ENCODE data around the gene TMEM19. TPM values are rescaled to one million over a fixed set of nuclear protein-coding genes. Genes with fewer than 3 reads are reported as not detected.
A peak's percentile ranks its signal among the peaks of the same experiment; 100 is the strongest.

Gene TMEM19
- total and polyA plus RNA-seq, 8 donors, result 23.5 to 35.0 (median 29.7) TPM

DNA sequence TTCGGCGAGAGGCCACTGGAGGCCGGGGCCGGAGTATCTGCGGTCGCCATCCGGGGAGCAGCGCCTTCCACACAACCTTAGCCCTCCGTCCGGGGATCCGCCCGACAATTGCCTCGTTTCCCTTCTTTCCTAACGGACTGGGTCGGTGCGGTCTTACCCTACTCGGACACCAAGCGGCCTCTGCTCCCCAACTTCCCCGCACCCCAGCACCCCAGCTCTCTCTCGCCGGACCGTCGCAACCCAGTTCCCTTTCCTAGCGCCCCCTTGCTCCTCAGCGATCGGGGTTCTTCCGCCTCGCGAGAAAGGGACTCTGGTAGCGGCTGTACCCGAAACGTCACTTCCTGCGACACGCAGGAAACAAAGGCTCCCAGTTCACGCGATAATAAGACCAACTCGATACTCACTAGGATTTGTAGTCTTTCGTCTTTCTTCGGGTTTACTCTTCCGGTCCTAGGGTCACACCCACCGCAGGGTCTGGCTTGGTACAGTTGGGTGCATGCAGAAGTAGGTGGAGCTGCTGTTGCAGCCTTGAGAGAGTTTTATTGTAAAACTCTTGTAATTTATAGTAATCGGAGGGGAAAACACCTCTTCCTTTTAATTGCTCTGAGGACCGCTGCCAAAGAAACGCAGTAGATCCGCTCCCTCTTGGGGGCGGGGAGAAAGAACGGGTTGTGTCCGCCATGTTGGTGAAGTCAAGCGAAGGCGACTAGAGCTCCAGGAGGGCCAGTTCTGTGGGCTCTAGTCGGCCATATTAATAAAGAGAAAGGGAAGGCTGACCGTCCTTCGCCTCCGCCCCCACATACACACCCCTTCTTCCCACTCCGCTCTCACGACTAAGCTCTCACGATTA, 22.1 kb upstream of the TMEM19 start, which contains the start of the genes THAP2 and ZFC3H1:
THAP2 (plus strand) TSS at position 741 of the 850 bp plus-strand sequence. CDS start 209 bp downstream, outside the sequence.
ZFC3H1 (minus strand) TSS at position 288 of the 850 bp plus-strand sequence; CDS start at position 50, 238 bp downstream.
- TF ChIP-seq CTCF (IDR thresholded peaks at IDR 0.05), result peak in 1 of 2 donors; percentile 20
- peaks cover 0 to 14% of the 10 kb centered on the region in 2 donors for H3K36me3 ChIP-seq
- H3K27me3 ChIP-seq, result no peaks in the 10 kb centered on the region
- ATAC-seq, result peak; percentile 91
- intact Hi-C loops (cut with DNase I), result no loop called here
- peak within 1 kb of the TSS; percentile 98 to 99 for H3K27ac ChIP-seq
- peaks cover 11 to 44% of the 10 kb centered on the region in 2 donors for H3K4me1 ChIP-seq
- H3K4me3 ChIP-seq, result peak within 1 kb of the TSS; percentile 73 to 95
- DNase-seq, result peak; percentile 95 to 99 (median 98)
- H3K9me3 ChIP-seq, result no peaks in the 10 kb centered on the region

- H3K27ac ChIP-seq, result peak overlapping the region; percentile 98 to 99
- no peak for TF ChIP-seq CTCF (IDR thresholded peaks at IDR 0.05)
- H3K36me3 ChIP-seq, result peaks cover 0 to 6% of the 10 kb centered on the region in 2 donors
- H3K4me1 ChIP-seq, result peaks cover 11 to 43% of the 10 kb centered on the region in 2 donors
- H3K4me3 ChIP-seq, result peak overlapping the region; percentile 73 to 95
- no peaks in the 10 kb centered on the region for H3K27me3 ChIP-seq
- DNase-seq (no peak), ATAC-seq (peak; percentile 22)
- no peaks in the 10 kb centered on the region for H3K9me3 ChIP-seq
- intact Hi-C loops (cut with DNase I), result no loop called here
Observed at GRCh38 chr12:71664411-71665089, 21.3 kb upstream of the TMEM19 start.

DNA sequence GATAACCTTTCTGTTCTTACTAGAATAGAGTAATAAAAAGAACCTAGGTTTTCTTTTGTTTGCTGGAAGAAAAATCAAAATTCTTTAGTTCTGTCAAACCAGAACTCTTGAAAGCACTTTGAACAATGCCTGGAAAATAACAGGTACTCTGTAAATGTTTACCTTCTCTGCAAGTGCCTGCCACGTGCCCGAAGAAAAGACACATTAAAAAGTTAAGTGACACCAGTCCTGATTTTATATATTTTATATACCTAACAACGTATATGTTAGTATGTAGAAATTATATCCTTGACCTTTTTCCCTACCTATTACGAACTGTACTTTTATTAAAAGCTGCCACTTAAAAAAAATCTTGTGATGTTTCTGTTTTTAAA, 20.8 kb upstream of the TMEM19 start:
- intact Hi-C loops (cut with DNase I), result no loop called here

DNA sequence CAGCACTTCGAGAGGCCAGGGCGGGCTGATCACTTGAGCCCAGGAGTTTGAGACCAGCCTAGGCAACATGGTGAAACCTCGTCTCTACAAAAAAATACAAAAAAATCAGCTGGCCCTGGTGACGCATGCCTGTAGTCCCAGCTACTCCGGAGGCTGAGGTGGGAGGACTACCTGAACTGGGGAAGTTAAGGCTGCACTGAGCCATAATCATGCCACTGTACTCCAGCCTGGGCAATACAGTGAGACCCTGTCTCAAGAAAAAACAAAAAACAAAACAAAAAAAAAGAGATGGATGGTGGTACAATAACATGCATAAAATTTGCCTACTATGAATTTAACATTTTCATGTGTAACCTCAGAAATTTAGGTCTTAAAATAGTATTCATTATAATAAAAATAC, 19.6 kb upstream of the TMEM19 start:
- no peak for DNase-seq
- no peaks in the 10 kb centered on the region for H3K36me3 ChIP-seq
- ATAC-seq, result no peak
- H3K27ac ChIP-seq, result no peak overlapping the region
- H3K9me3 ChIP-seq, result no peaks in the 10 kb centered on the region
- no peaks in the 10 kb centered on the region for H3K27me3 ChIP-seq
- H3K4me1 ChIP-seq, result peaks cover 4 to 27% of the 10 kb centered on the region in 2 donors
- TF ChIP-seq CTCF (IDR thresholded peaks at IDR 0.05), result no peak
- H3K4me3 ChIP-seq, result no peak overlapping the region
- intact Hi-C loops (cut with DNase I), result no loop called here

More for the DNA sequence above, 20.8 kb upstream of the TMEM19 start:
- Histone ChIP-seq H3K27me3 (no peaks in the 10 kb centered on the region), H3K4me1 (peaks cover 11 to 38% of the 10 kb centered on the region in 2 donors), H3K36me3 (peaks cover 0 to under 1% of the 10 kb centered on the region in 2 donors), H3K27ac (peak overlapping the region; percentile 98 to 99), H3K9me3 (no peaks in the 10 kb centered on the region), H3K4me3 (peak overlapping the region; percentile 73 to 95)
- ATAC-seq, result no peak
- TF ChIP-seq CTCF (IDR thresholded peaks at IDR 0.05), result no peak
- DNase-seq, result peak in 1 of 4 donors; percentile 20

- Histone ChIP-seq H3K4me1 (peaks cover 0 to under 1% of the 10 kb centered on the region in 2 donors), H3K9me3 (no peaks in the 10 kb centered on the region), H3K4me3 (no peak overlapping the region), H3K27me3 (no peaks in the 10 kb centered on the region), H3K36me3 (no peaks in the 10 kb centered on the region), H3K27ac (no peak overlapping the region)
- no peak for ATAC-seq
- intact Hi-C loops (cut with DNase I), result no loop called here
- DNase-seq, result no peak
- TF ChIP-seq CTCF (IDR thresholded peaks at IDR 0.05), result no peak
Observed at GRCh38 chr12:71671311-71671710, 14.6 kb upstream of the TMEM19 start.
